SK-N-SH (cell line): ENCODE measurements around the gene KIZ. TPM values are rescaled to one million over a fixed set of nuclear protein-coding genes. Genes with fewer than 3 reads are reported as not detected.

Experiments used
- CTCF ChIA-PET: fragments of 300-600, 350-600 bp; formaldehyde crosslinking; extraction: SDS; loops from one replicate; lab custom pipeline; 2021; lab: Yijun Ruan, JAX
- POLR2A ChIA-PET: fragments of 350-600 bp; sonication (Branson Sonifier 250); formaldehyde crosslinking; extraction: SDS; loops from one replicate; lab custom pipeline; 2020; ENCODE audit warnings: antibody characterized with exemption, inconsistent platforms; lab: Yijun Ruan, JAX
- DNase-seq: peaks from one replicate; pipeline ENCODE4 v3.0.0; 2012
- H2AFZ ChIP-seq: fragments of 200-600 bp; sonication (generic); 2 replicates; pipeline ENCODE4 v1.8.1; 2016; ENCODE audit warnings: antibody characterized with exemption, mild to moderate bottlenecking, low read depth
- H3F3A ChIP-seq: fragments of 200-600 bp; sonication (generic); replicated peaks from 2 replicates; pipeline ENCODE3; 2016; ENCODE audit warnings: antibody characterized with exemption, mild to moderate bottlenecking; ENCODE audit not compliant: insufficient read depth
- H3K27ac ChIP-seq, 2 experiments: fragments of 200-500 bp in 1 of 2; fragments of 200-600 bp in 1 of 2; sonication (Bioruptor generic) in 1 of 2; sonication (generic), shearing (Covaris generic) in 1 of 2; 2 replicates each; pipeline versions ENCODE4 v1.5.1 to v1.6.1; 2014 to 2016; ENCODE audit warnings: low read depth in 2 of 2, inconsistent platforms in 1 of 2, low read length in 1 of 2, mild to moderate bottlenecking in 1 of 2, mixed read lengths in 1 of 2
- H3K27me3 ChIP-seq: fragments of 200-600 bp; sonication (generic), shearing (Covaris generic); 2 replicates; pipeline ENCODE4 v1.6.1; 2016; ENCODE audit warnings: mixed run types; ENCODE audit not compliant: insufficient read depth
- H3K36me3 ChIP-seq, 2 experiments: fragments of 200-500 bp in 1 of 2; fragments of 200-600 bp in 1 of 2; sonication (Bioruptor generic) in 1 of 2; sonication (generic) in 1 of 2; replicated peaks in 1 of 2; 2 replicates each; pipeline versions ENCODE3 to v1.5.1; 2014 to 2016; ENCODE audit warnings: low read length in 1 of 2, mild to moderate bottlenecking in 1 of 2; ENCODE audit not compliant: insufficient read depth in 2 of 2, control insufficient read depth in 1 of 2
- H3K4me1 ChIP-seq, 2 experiments: fragments of 200-500 bp in 1 of 2; fragments of 200-600 bp in 1 of 2; sonication (Bioruptor generic) in 1 of 2; sonication (generic), shearing (Covaris generic) in 1 of 2; 2 replicates each; pipeline versions ENCODE4 v1.5.1 to v1.6.1; 2014 to 2016; ENCODE audit warnings: low read depth in 1 of 2, low read length in 1 of 2, mixed run types in 1 of 2; ENCODE audit not compliant: insufficient read depth in 2 of 2, control insufficient read depth in 1 of 2
- H3K4me2 ChIP-seq: fragments of 200-600 bp; sonication (generic), shearing (Covaris generic); 2 replicates; pipeline ENCODE4 v1.6.1; 2017; ENCODE audit warnings: mixed run types
- H3K4me3 ChIP-seq, 2 experiments: fragments of 200-500 bp in 1 of 2; fragments of 200-600 bp in 1 of 2; sonication (Bioruptor generic) in 1 of 2; sonication (generic), shearing (Covaris generic) in 1 of 2; 2 replicates each; pipeline versions ENCODE4 v1.5.1 to v1.8.1; 2014 to 2016; ENCODE audit warnings: low read depth in 2 of 2, inconsistent platforms in 1 of 2, low read length in 1 of 2, mild to moderate bottlenecking in 1 of 2, mixed read lengths in 1 of 2, moderate library complexity in 1 of 2
- H3K79me2 ChIP-seq: fragments of 200-600 bp; sonication (generic); 2 replicates; pipeline ENCODE4 v1.8.1; 2017; ENCODE audit warnings: mild to moderate bottlenecking; ENCODE audit not compliant: insufficient read depth
- H3K9ac ChIP-seq: fragments of 200-600 bp; sonication (generic); 2 replicates; pipeline ENCODE4 v1.6.1; 2017; ENCODE audit warnings: mixed run types
- H3K9me2 ChIP-seq: fragments of 200-600 bp; sonication (generic); 2 replicates; pipeline ENCODE4 v1.6.1; 2017; ENCODE audit warnings: mixed run types
- H3K9me3 ChIP-seq: fragments of 200-600 bp; sonication (generic); 2 replicates; pipeline ENCODE4 v1.6.1; 2017; ENCODE audit warnings: mixed run types, mild to moderate bottlenecking, moderate library complexity
- H4K20me1 ChIP-seq: fragments of 200-600 bp; sonication (generic); 2 replicates; pipeline ENCODE4 v1.6.1; 2017; ENCODE audit warnings: mild to moderate bottlenecking, mixed run types; ENCODE audit not compliant: insufficient read depth
- CTCF ChIP-seq: fragments of 200-600 bp; sonication (generic); IDR thresholded peaks from 2 replicates; pipeline ENCODE4 v1.6.1; 2017; ENCODE audit warnings: antibody characterized with exemption, mild to moderate bottlenecking, moderate library complexity
- EP300 ChIP-seq, 2 experiments: IDR thresholded peaks; 2 replicates each; pipeline versions ENCODE4 v1.4.0 to v1.6.1; 2012; ENCODE audit warnings: borderline replicate concordance in 1 of 2, low read depth in 1 of 2, low read length in 1 of 2
- FOXJ3 ChIP-seq: sonication (generic); formaldehyde crosslinking; IDR thresholded peaks from 2 replicates; pipeline ENCODE4 v1.5.1; 2020; ENCODE audit warnings: mild to moderate bottlenecking, missing genetic modification reagents
- GABPA ChIP-seq: IDR thresholded peaks from 2 replicates; pipeline ENCODE4 v1.4.0; 2012; ENCODE audit warnings: low read depth, mild to moderate bottlenecking
- GATA2 ChIP-seq: sonication (generic); formaldehyde crosslinking; IDR thresholded peaks from 2 replicates; pipeline ENCODE4 v1.5.0; 2020; ENCODE audit warnings: mild to moderate bottlenecking, missing genetic modification reagents
- NFIC ChIP-seq: IDR thresholded peaks from 2 replicates; pipeline ENCODE4 v1.4.0; 2012; ENCODE audit warnings: borderline replicate concordance
- REST ChIP-seq: IDR thresholded peaks from 2 replicates; pipeline ENCODE4 v1.6.1; 2012; ENCODE audit warnings: mild to moderate bottlenecking, low read depth, low read length, moderate library complexity
- RFX5 ChIP-seq: IDR thresholded peaks from 2 replicates; pipeline ENCODE4 v1.6.1; 2012; ENCODE audit warnings: mild to moderate bottlenecking, improper control_type of control experiment, low read length
- SIN3A ChIP-seq: IDR thresholded peaks from 2 replicates; pipeline ENCODE4 v1.6.1; 2012; ENCODE audit warnings: low read depth, mild to moderate bottlenecking, low read length, moderate library complexity, borderline replicate concordance
- TAF1 ChIP-seq: IDR thresholded peaks from 2 replicates; pipeline ENCODE4 v1.6.1; 2012; ENCODE audit warnings: low read depth, mild to moderate bottlenecking, low read length, moderate library complexity, borderline replicate concordance
- USF2 ChIP-seq: fragments of 150-350 bp; IDR thresholded peaks from 2 replicates; pipeline ENCODE4 v1.6.1; 2017; ENCODE audit warnings: antibody characterized with exemption, low read length, low read depth, borderline replicate concordance
- YY1 ChIP-seq: IDR thresholded peaks from 2 replicates; pipeline ENCODE4 v1.4.0; 2012; ENCODE audit warnings: low read depth, mild to moderate bottlenecking
- ZBTB33 ChIP-seq: IDR thresholded peaks from 2 replicates; pipeline ENCODE4 v1.4.0; 2012; ENCODE audit warnings: low read depth, borderline replicate concordance
- WGBS: methylation state at CpG from one replicate; pipeline ENCODE4 v1.1.6; 2017; ENCODE audit warnings: low lambda C conversion rate; 5-methylcytosine and 5-hydroxymethylcytosine counted together
- polyA plus RNA-seq, 3 experiments: library from polyadenylated mRNA; depleted of rRNA; stranded (reverse); fragments of >200 nt; gene quantifications; 2 replicates each; pipeline ENCODE4 v1.2.3, GENCODE V29; 2012

The KIZ gene
- polyA plus RNA-seq, 1 of the 3 experiments (the other 2 are of a cell fraction), result 3.9 TPM

GRCh38 chr20:21172626-21173025 is 46.7 kb downstream of the KIZ start:
- Histone ChIP-seq H3K9me3 (0 out of 2 replicates have a peak, but pooled peaks cover 2% of the 10 kb centered on the region), H3K36me3 (peaks cover 0 to 2% of the 10 kb centered on the region in 2 experiments), H3K9me2 (no peaks in the 10 kb centered on the region), H3K4me3 (no peak overlapping the region), H3K27ac (no peak overlapping the region), H3K27me3 (no peaks in the 10 kb centered on the region), H3K4me1 (no peaks in the 10 kb centered on the region), H3F3A (no peaks in the 10 kb centered on the region), H4K20me1 (no peaks in the 10 kb centered on the region; the same call in 1 of the 2 replicates), H2AFZ (no peak overlapping the region), H3K9ac (no peak overlapping the region), H3K4me2 (no peak overlapping the region), H3K79me2 (no peaks in the 10 kb centered on the region)
- TF ChIP-seq FOXJ3, result no peak
- TF ChIP-seq REST, result no peak
- no peak for TF ChIP-seq NFIC
- no peak for TF ChIP-seq EP300 (IDR thresholded peaks at IDR 0.05; ENCODE audit: borderline replicate concordance in 1 of 2, low read depth in 1 of 2, low read length in 1 of 2)
- TF ChIP-seq CTCF, result no peak
- TF ChIP-seq YY1, result no peak
- no peak for TF ChIP-seq GABPA
- no peak for TF ChIP-seq SIN3A
- no peak for TF ChIP-seq TAF1
- no peak for TF ChIP-seq GATA2 (CRISPR knock-in tag)
- no peak for TF ChIP-seq USF2
- no peak for TF ChIP-seq ZBTB33
- no peak for TF ChIP-seq RFX5
- POLR2A ChIA-PET, result no interaction called here
- no peak for DNase-seq
- WGBS, result 93% methylated on average over 2 of the region's 2 CpGs
- CTCF ChIA-PET, result no interaction called here
